ENCODE data around the gene SPDEF.

SPDEF gene

GRCh38 chr6:34562861-34563512, 6.9 kb upstream of the SPDEF start:
- Histone ChIP-seq H3K27me3 (ENCODE audit: control insufficient read depth, low read length) (peaks cover 4% of the 10 kb centered on the region; the same call in 1 of the 2 replicates), H3K4me2 (ENCODE audit: low read length) (no peak overlapping the region), H3K79me2 (ENCODE audit: control insufficient read depth, low read length) (no peaks in the 10 kb centered on the region), H3K4me1 (ENCODE audit: control insufficient read depth, low read length) (no peaks in the 10 kb centered on the region), H3K4me3 (ENCODE audit: low read length) (no peak overlapping the region), H3F3A (ENCODE audit: control insufficient read depth, insufficient read depth) (no peaks in the 10 kb centered on the region), H3K9me3 (ENCODE audit: control insufficient read depth, insufficient read depth, low read length) (no peaks in the 10 kb centered on the region), H3K9me2 (replicated peaks; ENCODE audit: control insufficient read depth, low read length) (no peaks in the 10 kb centered on the region), H4K20me1 (ENCODE audit: control insufficient read depth, insufficient read depth, low read depth, low read length) (no peaks in the 10 kb centered on the region), H3K27ac (ENCODE audit: low read depth, low read length) (no peak overlapping the region), H3K36me3 (ENCODE audit: control insufficient read depth, low read length) (no peaks in the 10 kb centered on the region)
- TF ChIP-seq EZH2phosphoT487 (IDR thresholded peaks at IDR 0.05; ENCODE audit: borderline replicate concordance, low read length) (no peak), CTCF (IDR thresholded peaks at IDR 0.05; ENCODE audit: low read depth, low read length, poor library complexity, severe bottlenecking) (no peak)

- Histone ChIP-seq H3K27ac (ENCODE audit: low read depth, low read length) (no peak overlapping the region), H3K27me3 (ENCODE audit: control insufficient read depth, low read length) (peaks cover 4% of the 10 kb centered on the region; the same call in 1 of the 2 replicates), H3F3A (ENCODE audit: control insufficient read depth, insufficient read depth) (no peaks in the 10 kb centered on the region), H3K79me2 (ENCODE audit: control insufficient read depth, low read length) (no peaks in the 10 kb centered on the region), H3K36me3 (ENCODE audit: control insufficient read depth, low read length) (no peaks in the 10 kb centered on the region), H4K20me1 (ENCODE audit: control insufficient read depth, insufficient read depth, low read depth, low read length) (no peaks in the 10 kb centered on the region), H3K9me2 (replicated peaks; ENCODE audit: control insufficient read depth, low read length) (no peaks in the 10 kb centered on the region), H3K4me2 (ENCODE audit: low read length) (no peak overlapping the region), H3K9me3 (ENCODE audit: control insufficient read depth, insufficient read depth, low read length) (no peaks in the 10 kb centered on the region), H3K4me3 (ENCODE audit: low read length) (no peak overlapping the region), H3K4me1 (ENCODE audit: control insufficient read depth, low read length) (no peaks in the 10 kb centered on the region)
- TF ChIP-seq CTCF (IDR thresholded peaks at IDR 0.05; ENCODE audit: low read depth, low read length, poor library complexity, severe bottlenecking) (no peak), EZH2phosphoT487 (IDR thresholded peaks at IDR 0.05; ENCODE audit: borderline replicate concordance, low read length) (no peak)
These were observed 6.2 kb upstream of the SPDEF start for GRCh38 chr6:34562350-34562749.

- H3K27ac ChIP-seq (ENCODE audit: low read depth, low read length): no peak overlapping the region
- H3K36me3 ChIP-seq (ENCODE audit: control insufficient read depth, low read length): no peaks in the 10 kb centered on the region
- no peak overlapping the region for H3K4me3 ChIP-seq (ENCODE audit: low read length)
- H3K4me2 ChIP-seq (ENCODE audit: low read length): no peak overlapping the region
- TF ChIP-seq CTCF (IDR thresholded peaks at IDR 0.05; ENCODE audit: low read depth, low read length, poor library complexity, severe bottlenecking) (peak; percentile 3), EZH2phosphoT487 (IDR thresholded peaks at IDR 0.05; ENCODE audit: borderline replicate concordance, low read length) (no peak)
- no peaks in the 10 kb centered on the region for H3F3A ChIP-seq (ENCODE audit: control insufficient read depth, insufficient read depth)
- H3K4me1 ChIP-seq (ENCODE audit: control insufficient read depth, low read length): no peaks in the 10 kb centered on the region
- no peaks in the 10 kb centered on the region for H3K9me3 ChIP-seq (ENCODE audit: control insufficient read depth, insufficient read depth, low read length)
- peaks cover 4% of the 10 kb centered on the region; the same call in 1 of the 2 replicates for H3K27me3 ChIP-seq (ENCODE audit: control insufficient read depth, low read length)
- H3K9me2 ChIP-seq (replicated peaks; ENCODE audit: control insufficient read depth, low read length): no peaks in the 10 kb centered on the region
- H3K79me2 ChIP-seq (ENCODE audit: control insufficient read depth, low read length): no peaks in the 10 kb centered on the region
- H4K20me1 ChIP-seq (ENCODE audit: control insufficient read depth, insufficient read depth, low read depth, low read length): no peaks in the 10 kb centered on the region
These were observed 5.0 kb upstream of the SPDEF start for GRCh38 chr6:34561227-34561530.

All from DOHH2 (cell line).